Measurements from ENCODE around the gene SMOC1.
A peak's percentile ranks its signal among the peaks of the same experiment; 100 is the strongest.
"Not testable (repeated sequence)": the region's sequence is repeated elsewhere in the genome, so short reads cannot be mapped to it uniquely, and the experiment has no call there.

Gene SMOC1

GRCh38 chr14:69903046-69903445 lies 23.8 kb downstream of the SMOC1 start:
- DNase-seq: not testable (repeated sequence)

- no peak for DNase-seq
Measured at GRCh38 chr14:69904246-69904645, 25.0 kb downstream of the SMOC1 start.

- DNase-seq: no peak
Measured at GRCh38 chr14:69906201-69906600, 27.0 kb downstream of the SMOC1 start.

GRCh38 chr14:69909826-69910550 lies 30.8 kb downstream of the SMOC1 start:
- DNase-seq: peak; percentile 41

- DNase-seq: no peak
Measured at GRCh38 chr14:69910871-69911270, 31.7 kb downstream of the SMOC1 start.

GRCh38 chr14:69913686-69914085 lies 34.5 kb downstream of the SMOC1 start:
- DNase-seq: no peak

GRCh38 chr14:69916396-69916795 lies 37.2 kb downstream of the SMOC1 start:
- DNase-seq: no peak

GRCh38 chr14:69917287-69917686 lies 38.1 kb downstream of the SMOC1 start:
- DNase-seq: no peak

GRCh38 chr14:69919815-69920214 lies 40.6 kb downstream of the SMOC1 start:
- DNase-seq: no peak

GRCh38 chr14:69921052-69921451 lies 41.8 kb downstream of the SMOC1 start:
- DNase-seq: no peak

GRCh38 chr14:69922198-69922597 lies 43.0 kb downstream of the SMOC1 start:
- no peak for DNase-seq

GRCh38 chr14:69924201-69924600 lies 45.0 kb downstream of the SMOC1 start:
- DNase-seq: no peak

- DNase-seq: no peak
Measured at GRCh38 chr14:69928111-69928523, 48.9 kb downstream of the SMOC1 start.

GRCh38 chr14:69930780-69931379 lies 51.7 kb downstream of the SMOC1 start:
- DNase-seq: no peak

- no peak for DNase-seq
Measured at GRCh38 chr14:69931960-69932359, 52.7 kb downstream of the SMOC1 start.

GRCh38 chr14:69932391-69932790 lies 53.2 kb downstream of the SMOC1 start:
- no peak for DNase-seq

GRCh38 chr14:69933623-69934275 lies 54.5 kb downstream of the SMOC1 start:
- no peak for DNase-seq

GRCh38 chr14:69937367-69938081 lies 58.3 kb downstream of the SMOC1 start:
- DNase-seq: no peak

- DNase-seq: no peak
Measured at GRCh38 chr14:69938751-69939150, 59.5 kb downstream of the SMOC1 start.

- DNase-seq: no peak
Measured at GRCh38 chr14:69941768-69942742, 62.8 kb downstream of the SMOC1 start.

- no peak for DNase-seq
Measured at GRCh38 chr14:69943084-69943780, 64.0 kb downstream of the SMOC1 start.

GRCh38 chr14:69945347-69945746 lies 66.1 kb downstream of the SMOC1 start:
- no peak for DNase-seq

All from NCI-H1694 (cell line).